Stimulated activated memory B cell treated with anti-CD40 and anti-IgM and Interleukin-4, amounts not matched to agents 10 μg/mL and 1 μg/mL and 100 μg/mL, for 72 hours (primary cell): ENCODE measurements around the gene LYZ.

Experiments used
- ATAC-seq: fragments of 150-1000 bp; cut with Tn5 transposase; 2 replicates; pipeline ENCODE4 v1.10.0; 2021
- H3K27ac Mint-ChIP-seq: one replicate; pipeline ENCODE4 v1.8.0; 2022; ENCODE audit warnings: mild to moderate bottlenecking, mixed read lengths
- H3K27me3 Mint-ChIP-seq: one replicate; pipeline ENCODE4 v1.8.0; 2022; ENCODE audit warnings: mixed read lengths
- H3K36me3 Mint-ChIP-seq: one replicate; pipeline ENCODE4 v1.8.0; 2022; ENCODE audit warnings: mixed read lengths
- H3K4me1 Mint-ChIP-seq: one replicate; pipeline ENCODE4 v1.8.0; 2022; ENCODE audit warnings: mixed read lengths
- H3K4me3 Mint-ChIP-seq: one replicate; pipeline ENCODE4 v1.8.0; 2022; ENCODE audit warnings: mild to moderate bottlenecking, moderate library complexity, mixed read lengths
- H3K9me3 Mint-ChIP-seq: one replicate; pipeline ENCODE4 v1.8.0; 2022; ENCODE audit warnings: mixed read lengths

LYZ gene

DNA sequence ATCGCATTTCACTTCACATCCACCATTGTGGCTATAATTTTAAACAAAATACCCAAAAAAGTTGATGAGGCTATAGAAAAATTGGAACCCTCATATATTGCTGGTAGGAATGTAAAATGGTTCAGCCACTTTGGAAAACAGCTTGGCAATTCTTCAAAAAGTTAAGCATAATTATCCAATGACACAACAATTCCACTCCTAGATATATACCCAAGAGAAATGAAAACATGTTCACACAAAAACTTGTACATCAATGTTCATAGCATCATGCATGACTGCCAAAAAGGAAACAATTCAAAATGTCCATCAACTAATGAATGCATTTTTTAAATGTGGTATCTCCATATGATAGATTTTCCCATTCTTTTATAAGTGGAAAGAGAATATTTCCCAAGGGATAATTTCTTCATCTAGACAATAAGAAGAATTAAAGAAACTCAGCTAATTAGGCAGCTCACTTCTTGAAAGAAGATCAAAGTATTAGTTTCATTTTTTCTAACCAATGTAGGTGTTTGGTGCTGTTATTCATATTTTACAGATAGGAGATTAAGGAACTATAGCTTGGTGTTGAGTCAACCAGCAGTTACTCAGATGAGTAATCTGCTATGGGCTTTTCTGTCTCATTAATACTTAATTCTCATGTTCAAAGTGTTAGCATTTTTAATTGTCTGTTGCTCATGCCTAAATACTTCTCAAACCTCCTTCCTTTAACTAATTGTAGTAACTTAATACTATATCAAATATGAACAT, 44.2 kb downstream of the LYZ start:
- Mint-ChIP-seq H3K27ac (no peak overlapping the region), H3K9me3 (peaks cover 7% of the 10 kb centered on the region), H3K4me1 (no peaks in the 10 kb centered on the region), H3K36me3 (peaks cover 50% of the 10 kb centered on the region), H3K27me3 (no peaks in the 10 kb centered on the region), H3K4me3 (no peak overlapping the region)
- no peak for ATAC-seq

DNA sequence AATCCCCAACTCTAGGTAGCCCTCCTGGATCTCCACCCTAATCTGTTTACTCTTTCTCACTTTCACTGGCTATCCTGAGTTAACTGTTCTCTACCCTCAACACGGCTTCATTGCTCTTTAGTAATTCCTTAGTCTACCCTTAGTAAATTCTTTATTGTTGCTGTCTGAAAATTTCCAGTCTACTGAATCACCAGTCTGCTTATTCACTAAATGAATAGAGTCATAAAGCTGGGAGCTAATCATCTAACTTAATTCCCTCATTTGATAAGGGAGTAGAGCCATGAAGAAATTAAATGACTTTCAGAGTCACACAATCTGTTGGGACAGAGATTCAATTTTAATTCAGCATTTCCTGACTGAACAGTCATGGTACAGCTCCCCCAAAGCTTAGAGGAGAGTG, 47.9 kb downstream of the LYZ start:
- Mint-ChIP-seq H3K4me1 (no peaks in the 10 kb centered on the region), H3K36me3 (peaks cover 47% of the 10 kb centered on the region), H3K27ac (no peak overlapping the region), H3K4me3 (no peak overlapping the region), H3K27me3 (no peaks in the 10 kb centered on the region), H3K9me3 (peaks cover 7% of the 10 kb centered on the region)
- no peak for ATAC-seq

DNA sequence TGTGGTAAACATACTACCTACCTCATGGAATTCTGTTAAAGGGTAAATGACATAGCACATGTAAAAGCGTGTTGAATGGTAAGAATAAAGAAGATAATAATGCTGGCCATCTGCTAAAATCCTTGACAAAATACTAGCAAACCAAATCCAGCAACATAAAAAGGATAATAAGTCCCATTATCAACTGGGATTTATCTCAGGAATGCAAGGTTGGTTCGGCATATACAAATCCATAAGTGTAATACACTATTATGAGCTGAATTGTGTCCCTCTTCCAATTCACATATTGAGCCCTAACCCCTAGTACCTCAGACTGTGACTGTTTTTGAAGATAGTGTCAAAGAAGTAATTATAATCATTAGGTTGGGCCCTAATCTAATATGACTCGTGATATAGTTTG, 48.8 kb downstream of the LYZ start:
- peaks cover 7% of the 10 kb centered on the region for H3K9me3 Mint-ChIP-seq
- H3K27ac Mint-ChIP-seq: no peak overlapping the region
- H3K36me3 Mint-ChIP-seq: peaks cover 38% of the 10 kb centered on the region
- no peak overlapping the region for H3K4me3 Mint-ChIP-seq
- H3K27me3 Mint-ChIP-seq: no peaks in the 10 kb centered on the region
- ATAC-seq: no peak
- H3K4me1 Mint-ChIP-seq: no peaks in the 10 kb centered on the region

DNA sequence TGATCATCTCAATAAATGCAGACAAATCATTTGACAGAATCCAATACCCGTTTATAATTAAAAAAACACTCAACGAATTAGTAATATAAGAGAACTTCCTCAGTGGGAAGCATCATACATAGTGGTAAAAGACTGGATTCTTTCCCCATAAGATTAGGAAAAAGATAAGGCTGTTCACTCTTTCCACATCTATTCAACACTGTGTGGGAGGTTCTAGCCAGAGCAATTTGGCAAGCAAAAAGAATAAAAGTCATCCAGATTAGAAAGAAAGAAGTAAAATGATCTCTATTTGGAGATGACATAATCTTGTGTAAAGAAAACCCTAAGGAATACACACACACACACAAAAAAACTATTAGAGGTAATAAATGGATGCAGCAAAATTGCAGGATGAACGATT, 49.8 kb downstream of the LYZ start:
- no peak for ATAC-seq
- Mint-ChIP-seq H3K4me1 (no peaks in the 10 kb centered on the region), H3K9me3 (peaks cover 7% of the 10 kb centered on the region), H3K27me3 (no peaks in the 10 kb centered on the region), H3K36me3 (peaks cover 35% of the 10 kb centered on the region), H3K27ac (no peak overlapping the region), H3K4me3 (no peak overlapping the region)

DNA sequence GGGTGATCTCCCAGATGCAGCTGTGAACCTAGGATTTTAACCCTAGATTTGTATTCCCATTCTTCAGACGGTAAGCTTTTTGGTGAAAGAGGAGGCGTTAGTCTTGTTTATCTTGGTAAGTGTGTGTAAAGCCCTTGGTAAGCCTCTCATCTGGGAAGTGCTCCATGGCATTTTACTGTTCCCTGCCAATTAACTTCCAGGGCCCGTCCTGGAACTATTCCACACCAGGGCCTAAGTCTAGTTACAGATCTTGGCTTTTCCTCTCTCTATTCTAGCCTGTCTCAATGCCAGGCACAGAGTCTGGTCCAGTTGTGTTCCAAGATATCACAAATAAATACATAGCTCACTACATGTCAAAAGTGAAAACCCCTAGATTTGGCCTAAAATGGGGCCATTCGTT, 53.8 kb downstream of the LYZ start:
- Mint-ChIP-seq H3K27me3 (no peaks in the 10 kb centered on the region), H3K9me3 (no peaks in the 10 kb centered on the region), H3K4me1 (no peaks in the 10 kb centered on the region), H3K27ac (no peak overlapping the region), H3K36me3 (peaks cover 12% of the 10 kb centered on the region), H3K4me3 (no peak overlapping the region)
- no peak for ATAC-seq
